GM19238 (cell line): ENCODE data around the gene ZMIZ1.

Source experiments
- DNase-seq: peaks from one replicate; pipeline ENCODE4 v3.0.0; 2011; ENCODE audit warnings: low spot score; ENCODE audit not compliant: insufficient read length

ZMIZ1 gene

DNA sequence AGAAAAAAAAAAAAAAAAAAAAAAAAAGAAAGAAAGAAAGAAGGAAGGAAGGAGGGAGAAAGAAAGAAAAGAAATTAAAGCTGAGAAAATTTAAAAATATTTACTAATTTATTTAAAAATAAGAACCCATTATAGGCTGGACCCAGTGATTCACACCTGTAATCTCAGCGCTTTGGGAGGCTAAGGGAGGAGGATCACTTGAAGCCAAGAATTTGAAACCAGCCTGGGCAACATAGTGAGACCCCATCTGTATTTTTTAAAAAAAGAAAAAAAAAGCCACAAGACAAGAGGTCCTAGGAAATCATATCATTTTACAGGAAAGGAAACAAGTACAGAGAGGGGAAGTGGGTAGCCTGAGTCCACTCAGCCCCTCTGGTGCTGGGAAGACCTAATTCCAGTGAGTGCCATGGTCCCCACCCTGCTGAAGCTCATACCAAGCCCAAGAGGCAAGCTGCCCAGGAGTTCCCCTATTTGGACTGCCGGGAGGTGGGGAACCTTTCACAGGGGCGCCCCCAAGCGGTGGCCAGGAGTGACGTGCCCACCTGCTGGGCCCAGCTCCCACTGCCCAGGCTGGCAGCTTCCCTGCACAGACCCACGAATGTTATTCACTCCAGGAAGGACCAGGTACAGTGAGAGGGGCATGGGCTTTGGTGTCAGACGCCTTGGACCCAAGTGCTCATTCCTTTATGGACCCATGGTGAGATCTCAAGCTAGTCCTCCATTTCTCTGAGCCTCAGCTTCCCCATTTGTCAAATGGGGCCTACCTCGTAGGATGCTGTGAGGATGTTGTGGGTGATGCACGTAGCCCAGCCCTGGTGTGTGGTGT is 133.6 kb downstream of the ZMIZ1 start:
- no peak for DNase-seq

DNA sequence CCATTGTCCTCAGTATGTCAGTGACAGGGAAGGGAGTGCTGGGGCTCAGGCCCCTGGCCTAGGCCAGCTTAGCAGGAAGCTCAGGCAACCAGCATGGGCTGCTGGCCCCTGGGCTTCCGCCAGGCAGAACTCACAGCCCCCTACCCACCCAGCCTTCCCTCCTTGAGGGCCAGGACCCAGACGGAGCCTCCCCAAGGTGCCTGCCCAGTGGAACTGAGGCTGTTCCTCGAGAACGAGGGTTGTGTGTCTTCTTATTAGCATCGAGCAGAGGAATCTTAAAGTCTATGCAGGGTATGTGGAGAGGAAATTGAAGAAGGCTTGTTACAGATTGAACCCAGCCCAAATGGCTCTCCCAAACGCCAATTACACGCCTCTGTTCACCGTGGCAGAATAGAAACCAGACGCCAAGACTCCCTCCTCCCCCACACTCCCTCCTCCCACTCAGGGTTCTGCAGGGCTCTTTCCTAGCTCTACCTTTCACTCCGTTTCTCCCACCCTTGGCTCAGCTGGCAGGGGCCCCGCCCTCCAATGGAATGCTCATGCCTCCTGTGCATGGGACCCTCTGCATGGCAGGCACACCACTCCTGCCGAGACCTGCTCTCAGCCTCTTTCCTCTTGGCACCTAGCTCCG is 134.4 kb downstream of the ZMIZ1 start:
- DNase-seq = no peak

DNA sequence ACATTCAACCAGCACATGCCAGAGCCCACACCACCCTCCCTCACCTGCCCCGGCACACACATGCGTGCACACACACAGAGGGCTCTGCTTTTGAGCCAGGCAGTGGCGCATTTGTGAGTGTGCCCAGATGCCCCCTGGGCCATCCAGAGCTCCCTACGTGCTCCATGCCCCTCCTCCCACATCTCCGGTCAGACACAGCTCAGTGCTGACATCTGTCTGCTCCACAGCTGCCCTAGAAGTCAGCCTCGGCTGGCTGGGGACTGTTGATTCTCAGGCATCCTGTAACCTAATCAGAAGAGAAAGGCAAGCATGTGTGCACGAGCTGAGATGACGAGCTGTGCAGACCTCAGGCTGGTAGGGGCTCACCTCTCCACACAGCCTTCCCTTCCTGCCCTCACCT is 135.1 kb downstream of the ZMIZ1 start:
- DNase-seq = no peak

- DNase-seq = no peak
Observed at GRCh38 chr10:79206300-79207095, 137.7 kb downstream of the ZMIZ1 start.

DNA sequence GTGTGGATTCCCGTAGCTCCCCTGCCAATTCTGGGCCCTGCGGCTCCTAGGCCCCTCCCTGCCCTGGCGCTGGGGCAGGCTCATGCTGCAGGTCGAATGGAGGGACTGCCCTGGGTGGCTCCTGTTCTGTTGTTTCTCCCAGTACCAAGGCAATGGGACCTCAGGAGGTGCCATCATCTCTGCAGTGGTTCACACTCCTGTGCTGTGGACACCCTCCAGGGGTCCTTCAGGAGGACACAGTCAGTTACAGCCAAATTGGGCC is 138.3 kb downstream of the ZMIZ1 start:
- DNase-seq = no peak

- DNase-seq = no peak
Observed at GRCh38 chr10:79207726-79208125, 139.0 kb downstream of the ZMIZ1 start.

DNA sequence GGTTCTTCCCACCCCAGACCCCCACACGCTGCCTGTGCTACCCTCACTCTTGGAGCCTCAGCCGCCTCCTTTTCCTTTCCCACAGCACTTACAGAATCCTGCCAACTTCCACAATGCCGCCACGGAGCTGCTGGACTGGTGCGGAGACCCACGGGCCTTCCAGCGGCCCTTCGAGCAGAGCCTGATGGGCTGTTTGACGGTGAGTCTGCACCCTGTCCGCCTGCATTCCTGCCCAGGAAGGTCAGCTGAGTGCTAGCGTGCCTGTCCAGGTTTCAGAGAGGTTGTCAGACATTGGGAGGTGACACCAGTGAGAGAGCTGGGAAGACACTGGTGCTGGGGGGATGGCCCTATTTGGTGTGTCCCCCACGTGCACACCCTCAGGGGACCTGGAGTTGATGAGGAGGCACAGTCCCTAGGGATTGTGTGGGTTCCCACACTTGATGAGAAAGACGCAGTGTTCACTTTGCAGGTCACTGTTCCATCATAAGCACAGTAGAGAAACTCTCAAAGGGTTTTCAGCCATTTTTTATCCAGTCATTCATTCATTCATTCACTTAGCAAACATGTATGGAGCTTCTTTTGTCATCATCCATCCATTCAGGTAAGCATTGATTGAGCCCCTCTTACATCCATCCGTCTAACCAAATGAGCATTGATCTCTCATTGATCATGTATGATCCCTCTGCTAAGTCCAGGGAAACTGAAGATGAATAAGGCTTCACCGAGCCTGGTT is 139.7 kb downstream of the ZMIZ1 start:
- DNase-seq = no peak

- no peak for DNase-seq
Observed at GRCh38 chr10:79209340-79209739, 140.6 kb downstream of the ZMIZ1 start.

GRCh38 chr10:79209831-79210230 is 141.1 kb downstream of the ZMIZ1 start:
- DNase-seq = no peak

GRCh38 chr10:79210672-79211071 is 141.9 kb downstream of the ZMIZ1 start:
- no peak for DNase-seq

DNA sequence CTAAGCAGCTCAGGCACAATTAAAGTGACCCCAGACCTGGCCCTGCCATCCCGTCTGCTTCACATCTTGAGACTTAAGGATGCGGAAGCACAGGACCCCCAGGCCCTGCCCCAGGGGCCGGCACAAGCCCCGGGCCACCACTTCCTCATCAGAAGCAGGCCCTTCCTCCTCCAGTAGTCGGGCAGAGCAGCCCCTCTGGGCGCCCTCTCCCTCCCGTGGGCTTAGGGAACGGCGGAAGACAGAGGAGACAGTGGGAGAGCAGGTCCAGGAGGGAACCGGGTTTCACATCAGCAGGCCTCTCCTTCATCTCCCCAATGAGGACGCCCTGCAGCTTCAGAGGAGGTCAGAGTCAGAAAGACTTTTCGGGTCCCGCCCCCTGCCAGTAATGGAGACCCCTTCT is 142.8 kb downstream of the ZMIZ1 start:
- DNase-seq = no peak

DNA sequence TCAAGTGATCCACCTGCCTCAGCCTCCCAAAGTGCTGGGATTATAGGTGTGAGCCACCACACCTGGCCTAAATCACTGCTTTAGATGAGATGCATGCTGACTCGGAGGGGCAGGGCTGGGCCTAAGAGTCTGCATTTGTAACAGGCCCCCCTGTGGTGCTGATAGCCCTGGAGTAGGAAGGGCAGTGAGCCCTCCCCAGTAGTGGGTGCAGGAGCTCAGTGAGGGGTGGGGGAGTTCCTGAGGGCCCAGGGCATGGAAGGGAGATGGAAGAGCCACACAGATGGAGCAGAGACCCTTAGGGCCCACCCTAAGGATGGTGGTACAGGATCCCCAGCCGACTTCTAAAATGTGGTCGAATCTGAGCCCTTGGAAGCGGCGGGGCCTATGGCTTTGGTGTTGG is 146.8 kb downstream of the ZMIZ1 start:
- DNase-seq = no peak

DNA sequence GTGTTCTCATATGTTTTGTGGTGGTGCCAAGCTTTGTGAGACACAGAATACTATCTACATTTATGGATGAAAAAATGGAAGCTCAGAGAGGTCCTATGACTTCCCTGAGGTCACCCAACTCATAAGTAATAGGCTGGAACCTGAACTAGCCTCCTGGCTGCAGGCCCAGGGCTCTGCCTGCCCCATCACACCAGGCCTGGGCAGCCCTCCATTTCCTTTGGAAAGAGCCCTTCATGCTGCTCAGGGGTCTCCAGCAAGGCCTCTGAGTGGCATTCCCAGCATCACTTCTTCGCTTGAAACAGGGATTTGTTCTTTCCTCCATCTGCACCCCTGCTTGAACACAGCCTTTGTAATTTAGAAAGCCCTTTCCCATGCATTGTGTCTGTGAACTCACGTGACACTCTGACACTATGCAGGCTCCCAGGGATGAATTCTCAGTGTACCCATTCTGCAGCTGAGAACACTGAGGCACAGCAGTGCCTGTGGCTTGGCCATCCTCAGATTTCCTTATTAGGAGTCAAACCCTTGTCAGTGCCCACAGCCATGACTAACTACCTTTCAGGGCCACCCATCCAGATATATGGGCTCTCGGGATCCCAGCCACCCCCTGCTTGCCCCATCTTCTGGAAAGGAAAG is 150.7 kb downstream of the ZMIZ1 start:
- no peak for DNase-seq

DNA sequence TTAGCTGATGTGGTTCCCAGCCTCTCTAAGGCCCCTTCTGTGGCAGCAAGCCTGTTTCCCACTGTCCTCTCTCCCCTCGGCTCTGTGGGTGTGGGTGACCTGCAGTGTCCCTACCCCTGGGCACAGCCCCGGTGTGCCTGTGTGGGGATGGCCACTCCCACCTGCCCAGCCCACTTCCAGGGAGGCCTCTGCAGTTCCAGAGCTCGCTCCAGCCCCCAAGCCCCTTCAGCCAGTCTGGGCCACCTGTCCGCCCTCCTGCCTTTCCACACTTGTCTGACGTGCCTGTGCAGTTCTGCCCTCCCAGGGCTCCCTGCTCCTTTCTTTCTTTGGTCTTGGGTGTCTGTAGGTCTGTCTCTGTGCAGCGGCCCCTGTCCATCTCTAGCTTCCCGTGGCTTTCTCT is 151.5 kb downstream of the ZMIZ1 start:
- DNase-seq = no peak

DNA sequence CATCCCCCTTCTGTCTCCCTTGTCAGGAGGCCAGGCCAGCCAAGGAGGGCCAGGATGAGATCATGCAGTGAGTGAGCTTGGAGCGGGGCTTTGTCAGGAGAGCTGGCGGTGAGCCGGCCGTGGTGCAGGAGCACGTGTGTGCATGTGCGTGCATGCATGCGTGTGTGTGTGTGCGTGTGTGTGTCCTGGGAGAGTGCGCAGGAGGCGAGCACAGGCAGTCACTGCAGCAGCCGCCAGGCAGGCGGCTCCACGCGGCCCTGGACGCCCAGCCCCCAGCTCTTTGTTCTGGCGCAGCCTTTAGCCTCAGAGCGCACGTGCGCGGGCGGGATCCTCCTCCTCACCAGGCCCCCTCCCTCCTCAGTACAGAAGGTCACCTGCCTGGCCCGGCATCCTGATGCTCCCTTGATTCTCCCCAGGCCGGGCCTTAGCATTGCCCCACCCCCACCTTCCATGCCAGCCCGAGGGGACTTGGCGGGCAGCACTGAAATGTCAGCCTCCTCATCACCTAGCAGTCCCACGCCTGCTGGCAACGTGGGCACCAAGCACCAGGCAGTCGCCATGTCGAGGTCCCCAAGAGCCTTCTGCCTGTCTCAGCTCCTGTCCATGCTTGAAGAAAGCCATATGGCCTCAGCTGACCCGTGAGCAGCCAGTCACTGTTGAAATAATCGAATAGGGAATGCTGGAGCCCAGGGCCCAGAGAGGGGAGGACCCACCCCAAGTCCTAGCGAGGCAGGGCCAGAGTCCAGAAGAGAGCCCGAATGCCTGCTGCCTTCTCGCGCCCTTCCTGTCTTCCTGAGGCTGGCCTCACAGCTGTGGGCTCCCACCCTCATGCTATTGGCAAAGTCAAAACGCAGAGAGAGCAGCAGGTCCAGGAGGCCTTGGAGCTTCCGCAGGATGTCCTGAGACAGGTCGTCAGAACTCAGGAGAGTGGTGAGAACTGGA is 152.6 kb downstream of the ZMIZ1 start:
- no peak for DNase-seq

DNA sequence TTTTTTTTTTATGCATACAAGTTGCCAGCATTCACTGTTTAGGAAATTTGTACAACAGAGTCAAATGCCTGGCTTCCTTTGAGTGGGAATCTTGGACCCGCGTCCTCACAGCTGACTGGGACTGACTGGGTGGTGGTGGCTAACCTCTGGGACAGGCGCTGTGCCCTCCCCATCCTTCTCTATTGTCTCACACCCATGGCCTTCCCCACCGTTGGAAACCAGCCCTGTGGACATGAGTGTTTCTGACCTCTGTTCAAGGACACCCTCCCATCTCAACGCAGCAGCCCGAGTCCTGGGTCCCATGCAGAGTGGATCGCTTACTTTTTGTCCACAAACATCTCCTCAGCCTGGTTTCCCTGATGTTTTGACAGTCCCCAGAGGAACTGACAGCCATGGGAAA is 153.4 kb downstream of the ZMIZ1 start:
- DNase-seq = no peak

DNA sequence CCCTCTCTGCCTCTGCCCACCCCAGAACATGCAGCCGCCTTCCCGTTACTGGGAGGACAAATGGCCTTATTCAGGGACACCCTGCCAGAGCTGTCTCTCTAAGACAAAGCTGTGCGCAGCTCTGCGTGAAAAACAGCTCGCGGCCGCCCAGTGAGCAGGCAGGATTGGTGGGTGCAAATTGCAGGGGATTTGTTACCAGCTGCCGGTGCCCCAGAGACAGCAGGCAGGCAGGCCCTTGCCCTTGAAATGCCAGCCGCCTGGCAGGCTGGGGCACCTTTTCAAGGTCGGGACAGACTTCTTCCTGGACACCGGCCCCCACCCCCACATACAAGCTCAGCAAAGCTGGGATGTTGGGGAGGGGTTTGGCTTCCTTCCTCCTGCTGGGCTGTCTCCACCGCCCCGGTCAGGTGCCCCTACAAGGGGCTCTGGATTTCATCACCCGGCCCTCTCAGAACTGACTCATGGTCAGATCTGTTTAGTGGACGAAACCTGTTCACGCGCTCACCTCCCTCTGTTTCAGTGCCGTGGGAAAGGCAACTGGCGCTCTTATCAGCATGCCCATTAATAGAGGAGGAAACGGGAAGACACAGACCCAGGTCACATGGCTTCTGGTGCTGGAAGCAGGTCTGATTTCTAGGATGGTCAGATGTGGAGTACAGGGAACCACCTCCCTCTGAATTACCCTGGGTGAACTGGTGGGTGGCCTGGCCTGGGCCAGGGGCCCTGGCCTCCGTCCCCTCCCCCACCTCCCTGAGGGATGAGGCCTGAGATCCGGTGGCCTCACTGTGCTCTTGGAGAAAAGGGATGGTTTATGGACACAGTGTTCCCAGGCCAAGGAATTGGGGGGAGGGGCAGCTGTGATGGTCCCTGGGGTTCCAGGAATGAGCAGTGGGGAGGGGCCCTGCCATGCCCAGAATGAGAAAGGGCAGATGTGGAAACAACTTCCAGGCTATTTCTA is 154.6 kb downstream of the ZMIZ1 start:
- DNase-seq = no peak

DNA sequence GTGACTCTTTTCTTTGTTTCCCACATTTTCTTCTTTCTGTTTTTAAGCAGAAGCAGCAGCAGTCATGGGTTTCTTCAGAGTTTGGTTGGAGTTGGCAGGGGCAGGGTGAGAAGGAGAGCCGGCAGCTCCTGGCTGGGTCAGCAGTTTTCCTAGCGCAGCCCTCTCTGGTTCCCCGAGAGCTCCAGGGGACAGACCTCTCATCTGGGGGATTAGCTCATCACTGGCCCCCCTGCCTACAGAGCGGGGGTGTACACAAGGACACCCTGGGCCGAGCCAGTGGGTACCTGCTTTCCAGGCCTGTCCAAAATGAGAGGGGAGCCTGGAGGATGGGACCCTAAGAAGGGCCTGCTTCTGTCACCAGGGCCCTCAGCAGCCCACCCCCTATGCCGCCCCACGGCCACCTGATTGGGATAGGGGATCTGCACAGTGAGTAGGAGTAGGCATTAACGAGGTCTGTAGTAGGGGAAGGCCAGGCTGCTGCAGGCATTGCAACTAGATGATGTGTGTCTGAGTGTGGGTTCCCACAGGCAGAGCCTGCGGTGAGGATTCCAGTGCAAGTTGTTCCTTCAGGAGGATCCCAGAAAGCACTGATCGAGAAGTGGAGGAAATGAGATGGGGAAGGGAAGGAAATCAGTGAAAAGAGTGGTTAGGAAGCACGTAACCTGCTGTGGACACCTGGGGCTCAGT is 155.6 kb downstream of the ZMIZ1 start:
- no peak for DNase-seq

DNA sequence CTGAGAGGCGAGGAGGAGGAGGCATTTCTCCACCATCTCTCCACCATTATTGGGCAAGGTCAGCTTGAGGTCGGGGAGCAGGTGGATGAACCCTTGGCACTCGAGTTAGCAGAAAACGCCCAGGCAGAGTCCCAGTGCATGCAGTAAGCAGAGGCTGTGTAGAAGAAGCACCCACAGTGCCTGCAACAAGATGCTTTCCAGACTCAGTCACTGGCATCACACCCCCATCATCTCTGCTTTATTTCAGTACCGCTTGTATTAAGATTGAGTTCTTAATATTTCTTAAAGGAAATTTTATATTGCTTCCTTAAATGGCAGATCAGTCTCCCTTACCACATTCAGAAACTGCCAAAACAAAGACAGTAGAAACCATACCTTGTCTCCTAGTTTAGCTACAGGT is 156.2 kb downstream of the ZMIZ1 start:
- DNase-seq = no peak
